Measurements from ENCODE around the gene CLMN. TPM values are rescaled to one million over a fixed set of nuclear protein-coding genes. Genes with fewer than 3 reads are reported as not detected.
A peak's percentile ranks its signal among the peaks of the same experiment; 100 is the strongest.

The CLMN gene
- total RNA-seq, 1 donor from 2014 or later: 6.3 TPM

DNA sequence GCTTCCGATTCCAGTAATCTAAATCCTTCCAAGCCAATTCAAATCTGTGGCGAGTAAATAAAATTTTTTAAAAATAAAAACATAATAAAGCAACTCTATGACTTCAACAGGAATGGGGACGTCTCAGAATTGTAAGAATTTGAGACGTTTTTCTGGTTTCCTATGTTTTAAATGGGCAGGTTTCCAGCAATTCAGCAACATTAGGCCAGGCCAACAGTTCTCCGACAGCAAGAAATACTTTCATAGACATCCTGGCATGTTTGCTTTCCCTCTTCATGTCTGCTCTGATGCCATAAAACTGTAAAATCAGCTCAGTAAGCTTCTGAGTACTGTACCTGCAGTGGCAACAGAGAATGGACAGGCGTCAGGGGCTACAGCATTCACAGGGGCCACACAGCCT, 126.6 kb downstream of the CLMN start:
- H3K27ac Mint-ChIP-seq: peak overlapping the region; percentile 23
- H3K4me3 Mint-ChIP-seq: no peak overlapping the region
- no peaks in the 10 kb centered on the region for H3K27me3 ChIP-seq
- peaks cover 13% of the 10 kb centered on the region for H3K4me1 ChIP-seq
- TF ChIP-seq, protein P1, sequence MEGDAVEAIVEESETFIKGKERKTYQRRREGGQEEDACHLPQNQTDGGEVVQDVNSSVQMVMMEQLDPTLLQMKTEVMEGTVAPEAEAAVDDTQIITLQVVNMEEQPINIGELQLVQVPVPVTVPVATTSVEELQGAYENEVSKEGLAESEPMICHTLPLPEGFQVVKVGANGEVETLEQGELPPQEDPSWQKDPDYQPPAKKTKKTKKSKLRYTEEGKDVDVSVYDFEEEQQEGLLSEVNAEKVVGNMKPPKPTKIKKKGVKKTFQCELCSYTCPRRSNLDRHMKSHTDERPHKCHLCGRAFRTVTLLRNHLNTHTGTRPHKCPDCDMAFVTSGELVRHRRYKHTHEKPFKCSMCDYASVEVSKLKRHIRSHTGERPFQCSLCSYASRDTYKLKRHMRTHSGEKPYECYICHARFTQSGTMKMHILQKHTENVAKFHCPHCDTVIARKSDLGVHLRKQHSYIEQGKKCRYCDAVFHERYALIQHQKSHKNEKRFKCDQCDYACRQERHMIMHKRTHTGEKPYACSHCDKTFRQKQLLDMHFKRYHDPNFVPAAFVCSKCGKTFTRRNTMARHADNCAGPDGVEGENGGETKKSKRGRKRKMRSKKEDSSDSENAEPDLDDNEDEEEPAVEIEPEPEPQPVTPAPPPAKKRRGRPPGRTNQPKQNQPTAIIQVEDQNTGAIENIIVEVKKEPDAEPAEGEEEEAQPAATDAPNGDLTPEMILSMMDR (IDR thresholded peaks at IDR 0.05): no peak
- TF ChIP-seq EZH2 (IDR thresholded peaks at IDR 0.05) (no peak), EZH2phosphoT487 (IDR thresholded peaks at IDR 0.05) (no peak)
- no peak overlapping the region for H3K4me2 ChIP-seq
- H3K36me3 ChIP-seq: no peaks in the 10 kb centered on the region
- peaks cover 2% of the 10 kb centered on the region for H3K9me3 Mint-ChIP-seq
- H3K79me2 ChIP-seq (ENCODE audit: low read depth): no peaks in the 10 kb centered on the region
- no peak overlapping the region for H3K4me3 ChIP-seq
- no peaks in the 10 kb centered on the region for H3F3A ChIP-seq (ENCODE audit: low read depth)
- no peaks in the 10 kb centered on the region for H4K20me1 ChIP-seq (ENCODE audit: low read depth)
- no peak overlapping the region for H2AFZ ChIP-seq (replicated peaks)
- peaks cover 6% of the 10 kb centered on the region for H3K9me3 ChIP-seq (ENCODE audit: low read depth)
- H3K36me3 Mint-ChIP-seq: peaks cover 5% of the 10 kb centered on the region
- H3K4me1 Mint-ChIP-seq: peaks cover 20% of the 10 kb centered on the region
- no peak overlapping the region for H3K27ac ChIP-seq
- DNase-seq (ENCODE audit: low spot score): no peak
- H3K27me3 Mint-ChIP-seq (ENCODE audit: insufficient read depth, low read depth): peaks cover 7% of the 10 kb centered on the region
- no peak overlapping the region for H3K9ac ChIP-seq

DNA sequence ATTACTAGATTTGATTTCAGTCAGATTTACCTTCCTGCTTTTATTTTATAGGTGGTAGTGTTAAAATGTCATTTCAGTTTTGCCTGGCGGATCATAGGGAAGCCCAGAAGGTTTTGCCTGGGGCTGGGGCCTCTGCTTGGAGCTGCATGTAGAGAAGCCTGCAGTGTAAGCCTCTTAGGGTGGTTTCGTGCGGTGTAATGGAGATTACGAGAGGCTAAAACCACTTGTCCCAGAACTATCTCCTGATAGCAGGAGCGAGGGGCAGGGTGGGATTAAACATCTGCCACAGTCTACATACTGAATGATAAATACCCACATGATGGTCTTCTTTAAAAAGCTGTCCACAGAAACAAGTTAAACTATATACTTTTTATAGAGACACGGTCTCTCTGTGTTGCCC, 127.4 kb downstream of the CLMN start:
- no peaks in the 10 kb centered on the region for H4K20me1 ChIP-seq (ENCODE audit: low read depth)
- no peaks in the 10 kb centered on the region for H3F3A ChIP-seq (ENCODE audit: low read depth)
- H3K9me3 ChIP-seq (ENCODE audit: low read depth): peaks cover 6% of the 10 kb centered on the region
- no peak overlapping the region for H3K4me3 Mint-ChIP-seq
- H3K4me1 ChIP-seq: peaks cover 7% of the 10 kb centered on the region
- no peaks in the 10 kb centered on the region for H3K79me2 ChIP-seq (ENCODE audit: low read depth)
- peaks cover 7% of the 10 kb centered on the region for H3K36me3 Mint-ChIP-seq
- no peak overlapping the region for H3K4me3 ChIP-seq
- no peaks in the 10 kb centered on the region for H3K27me3 ChIP-seq
- TF ChIP-seq EZH2 (IDR thresholded peaks at IDR 0.05): no peak
- TF ChIP-seq, protein P1 (IDR thresholded peaks at IDR 0.05): no peak
- TF ChIP-seq EZH2phosphoT487 (IDR thresholded peaks at IDR 0.05): no peak
- DNase-seq (ENCODE audit: low spot score): peak; percentile 21
- no peak overlapping the region for H3K27ac ChIP-seq
- H2AFZ ChIP-seq (replicated peaks): no peak overlapping the region
- peaks cover 20% of the 10 kb centered on the region for H3K4me1 Mint-ChIP-seq
- H3K27me3 Mint-ChIP-seq (ENCODE audit: insufficient read depth, low read depth): peaks cover 6% of the 10 kb centered on the region
- peaks cover 6% of the 10 kb centered on the region for H3K9me3 Mint-ChIP-seq
- H3K9ac ChIP-seq: no peak overlapping the region
- H3K27ac Mint-ChIP-seq: no peak overlapping the region
- H3K4me2 ChIP-seq: no peak overlapping the region
- no peaks in the 10 kb centered on the region for H3K36me3 ChIP-seq

DNA sequence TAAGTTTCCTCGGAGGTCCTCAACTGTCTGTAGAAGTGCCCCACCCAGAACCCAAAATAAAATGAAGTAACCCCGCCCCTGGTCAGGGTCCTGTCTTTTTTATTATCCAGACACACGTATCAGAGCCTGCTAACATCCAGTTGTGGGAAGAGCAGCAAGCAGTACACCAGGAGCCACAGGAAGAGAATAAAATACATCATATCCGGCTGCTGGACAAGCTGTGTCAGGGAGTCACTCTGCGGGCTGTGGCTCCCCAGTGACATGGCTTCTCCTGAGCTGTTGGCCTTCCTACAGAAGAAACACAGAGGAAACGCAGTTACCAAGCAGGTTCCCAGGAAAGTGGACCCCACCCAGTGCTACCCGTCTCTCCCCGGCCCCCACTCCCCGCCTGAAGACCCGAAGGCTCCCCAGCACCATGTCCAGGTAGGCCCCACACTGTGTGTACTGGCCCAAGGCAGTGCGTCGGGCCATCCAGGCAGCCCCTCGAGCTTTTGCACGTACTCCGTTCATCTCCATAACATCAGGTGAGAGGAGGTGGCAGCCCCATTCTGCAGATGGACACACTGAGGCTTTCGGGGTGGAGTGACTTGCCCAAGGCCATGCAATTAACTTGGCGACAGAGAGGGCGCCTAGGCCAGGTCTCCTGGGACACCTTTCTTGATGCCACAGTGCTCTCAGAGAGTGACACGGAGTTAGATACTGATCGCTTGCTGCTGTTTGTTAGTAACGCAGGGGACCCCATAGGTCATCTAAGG, 128.1 kb downstream of the CLMN start:
- TF ChIP-seq EZH2phosphoT487 (IDR thresholded peaks at IDR 0.05): no peak
- TF ChIP-seq, protein P1 (IDR thresholded peaks at IDR 0.05): no peak
- TF ChIP-seq EZH2 (IDR thresholded peaks at IDR 0.05): no peak
- H2AFZ ChIP-seq (replicated peaks): no peak overlapping the region
- H3K27me3 Mint-ChIP-seq (ENCODE audit: insufficient read depth, low read depth): peaks cover 3% of the 10 kb centered on the region
- H3K36me3 Mint-ChIP-seq: peaks cover 7% of the 10 kb centered on the region
- no peaks in the 10 kb centered on the region for H3K27me3 ChIP-seq
- no peak overlapping the region for H3K9ac ChIP-seq
- no peak overlapping the region for H3K4me3 Mint-ChIP-seq
- H3K4me3 ChIP-seq: no peak overlapping the region
- H3K4me1 ChIP-seq: peaks cover 7% of the 10 kb centered on the region
- H3K36me3 ChIP-seq: no peaks in the 10 kb centered on the region
- H3K4me1 Mint-ChIP-seq: peaks cover 20% of the 10 kb centered on the region
- H3K27ac Mint-ChIP-seq: peak overlapping the region; percentile 10
- peaks cover 10% of the 10 kb centered on the region for H3K9me3 Mint-ChIP-seq
- no peaks in the 10 kb centered on the region for H4K20me1 ChIP-seq (ENCODE audit: low read depth)
- H3F3A ChIP-seq (ENCODE audit: low read depth): no peaks in the 10 kb centered on the region
- H3K9me3 ChIP-seq (ENCODE audit: low read depth): peaks cover 6% of the 10 kb centered on the region
- H3K27ac ChIP-seq: no peak overlapping the region
- DNase-seq (ENCODE audit: low spot score): no peak
- no peak overlapping the region for H3K4me2 ChIP-seq
- no peaks in the 10 kb centered on the region for H3K79me2 ChIP-seq (ENCODE audit: low read depth)

All from neural progenitor cell (in vitro differentiated cells).